T-helper 2 cell (primary cell): ENCODE data around the gene TMEM222.

ENCODE experiments used
- DNase-seq, 5 experiments: peaks; one replicate each; pipeline versions ENCODE4 v3.0.0 to v3.0.0-alpha.2; 2012 to 2022

The TMEM222 gene

GRCh38 chr1:27360159-27361043, 38.4 kb downstream of the TMEM222 start:
- peak; percentile 20 to 49 (median 39) for DNase-seq

DNA sequence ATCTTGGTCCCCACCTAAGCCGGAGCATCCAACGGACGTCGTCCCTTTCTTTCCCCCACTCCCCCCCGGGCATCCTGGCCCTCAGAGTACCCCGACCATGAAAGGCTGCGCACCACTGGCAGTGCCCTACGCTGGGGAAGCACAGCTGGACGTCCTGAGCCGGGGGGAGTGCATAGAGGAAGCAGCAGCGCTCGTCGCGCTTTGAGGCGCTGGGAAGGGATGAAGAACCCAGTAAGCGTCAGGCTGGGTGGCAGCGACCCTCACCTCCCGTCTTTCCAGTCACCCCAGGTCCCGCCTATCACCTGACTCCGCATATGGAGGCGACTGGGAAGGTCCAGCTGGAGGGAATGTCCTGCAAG, 39.1 kb downstream of the TMEM222 start:
- no peak for DNase-seq

GRCh38 chr1:27361553-27361952, 39.6 kb downstream of the TMEM222 start:
- no peak for DNase-seq

DNA sequence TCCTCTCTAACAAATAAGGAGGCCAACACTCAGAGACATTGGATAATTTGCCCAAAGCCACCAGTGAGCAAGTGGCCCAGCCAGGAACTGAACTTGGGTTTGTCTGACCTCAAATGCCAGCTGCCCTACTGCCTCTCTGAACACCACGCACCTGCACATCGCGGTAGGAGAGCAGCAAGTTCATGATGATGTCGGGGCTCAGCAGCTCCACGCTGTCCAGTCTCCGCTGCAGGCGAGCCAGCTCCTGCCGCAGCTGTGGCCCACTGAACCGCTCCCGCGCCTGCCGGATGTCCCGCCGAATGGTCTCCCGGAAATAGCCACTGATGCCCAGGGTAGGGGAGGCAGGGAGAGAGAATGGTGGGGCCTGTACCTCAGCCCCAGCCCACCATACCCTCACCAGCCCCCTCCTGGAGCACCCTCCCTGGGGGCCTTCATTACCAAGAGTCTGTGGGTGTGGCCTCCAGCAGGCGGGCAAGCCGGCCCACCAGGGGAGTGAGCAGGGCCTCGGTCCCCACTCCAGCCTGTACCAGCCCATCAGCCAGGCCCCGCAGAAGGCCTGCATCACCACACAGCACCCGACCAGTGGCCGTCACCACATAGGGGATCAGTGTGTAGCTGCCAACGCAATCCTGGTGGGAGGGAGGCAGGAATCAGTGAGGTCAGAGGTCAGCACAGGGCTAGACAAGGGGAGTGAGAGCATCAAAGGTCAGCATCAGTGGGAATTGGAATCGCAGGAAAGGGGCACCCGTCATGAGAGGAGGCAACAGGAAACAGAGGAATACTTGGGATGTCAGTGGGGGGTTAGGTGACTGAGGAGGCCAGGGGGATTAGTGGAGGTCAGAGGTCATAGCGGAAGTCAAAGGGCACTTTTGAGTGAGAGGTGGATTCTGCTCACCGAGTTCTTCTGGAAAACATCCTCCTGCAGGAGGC, 42.1 kb downstream of the TMEM222 start:
- no peak for DNase-seq

GRCh38 chr1:27364696-27365371, 42.9 kb downstream of the TMEM222 start:
- DNase-seq = no peak

- DNase-seq = peak; percentile 50 to 75 (median 68)
These were observed 43.6 kb downstream of the TMEM222 start for GRCh38 chr1:27365372-27366112.

DNA sequence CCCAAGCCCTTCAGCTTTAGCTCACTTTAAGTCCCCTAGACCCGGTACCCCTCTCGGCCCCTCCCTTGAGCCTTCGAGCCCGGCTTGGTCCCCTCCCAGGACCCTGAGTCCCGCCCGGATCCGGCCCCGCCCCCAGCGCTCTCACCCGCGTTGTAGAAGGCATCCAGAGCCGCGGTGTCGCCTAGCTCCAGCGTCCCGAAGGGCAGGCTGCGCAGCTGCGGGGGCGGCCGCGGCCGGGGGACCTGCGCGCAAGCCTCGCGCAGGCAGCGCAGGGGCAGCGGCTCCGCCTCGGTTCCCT, 44.1 kb downstream of the TMEM222 start:
- DNase-seq = peak; percentile 36 to 71 (median 66)

DNA sequence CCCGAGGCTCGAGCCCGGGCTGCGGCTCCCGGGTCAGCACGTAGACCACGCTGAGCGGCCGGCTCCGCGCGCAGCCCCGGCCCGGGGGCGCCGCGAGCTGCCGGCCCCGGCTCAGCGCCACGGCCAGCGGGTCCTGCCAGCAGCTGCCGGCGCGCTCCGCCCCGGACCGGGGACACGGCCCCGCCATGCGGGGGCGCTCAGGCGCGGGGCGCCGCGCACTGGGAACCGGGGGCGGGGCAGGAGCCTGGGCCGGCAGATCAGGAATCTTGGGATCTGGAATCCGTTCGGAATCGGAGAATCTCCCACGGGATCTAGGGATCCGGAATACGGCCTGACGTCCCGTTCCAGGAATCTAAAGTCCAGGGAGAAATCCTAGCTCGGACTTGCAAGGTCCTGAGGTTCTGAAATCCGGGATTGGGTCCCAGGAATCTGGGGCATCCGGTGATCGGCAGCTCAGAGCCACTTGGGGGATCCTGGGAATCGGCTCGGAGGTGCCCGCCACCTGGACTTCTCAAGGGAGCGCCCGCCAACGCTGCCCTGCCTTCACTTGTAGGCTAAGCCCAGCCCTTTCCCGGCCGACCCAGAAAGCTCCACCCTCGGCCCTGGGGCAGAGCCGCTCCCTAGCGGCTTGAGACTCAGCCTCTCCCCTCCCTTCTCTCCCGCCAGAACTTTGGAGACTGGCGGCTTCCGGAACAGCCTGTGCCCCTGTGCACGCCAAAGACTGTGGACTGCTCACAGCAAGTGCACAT, 44.6 kb downstream of the TMEM222 start, which contains the start of gene MAP3K6:
MAP3K6 (minus strand) TSS at position 551 of the 749 bp plus-strand sequence; CDS start at position 187, 364 bp downstream.
- peak in 1 of 5 experiments; percentile 24 for DNase-seq

GRCh38 chr1:27367160-27367650, 45.2 kb downstream of the TMEM222 start:
- DNase-seq = no peak

GRCh38 chr1:27368869-27369582, 47.1 kb downstream of the TMEM222 start:
- DNase-seq = no peak

DNA sequence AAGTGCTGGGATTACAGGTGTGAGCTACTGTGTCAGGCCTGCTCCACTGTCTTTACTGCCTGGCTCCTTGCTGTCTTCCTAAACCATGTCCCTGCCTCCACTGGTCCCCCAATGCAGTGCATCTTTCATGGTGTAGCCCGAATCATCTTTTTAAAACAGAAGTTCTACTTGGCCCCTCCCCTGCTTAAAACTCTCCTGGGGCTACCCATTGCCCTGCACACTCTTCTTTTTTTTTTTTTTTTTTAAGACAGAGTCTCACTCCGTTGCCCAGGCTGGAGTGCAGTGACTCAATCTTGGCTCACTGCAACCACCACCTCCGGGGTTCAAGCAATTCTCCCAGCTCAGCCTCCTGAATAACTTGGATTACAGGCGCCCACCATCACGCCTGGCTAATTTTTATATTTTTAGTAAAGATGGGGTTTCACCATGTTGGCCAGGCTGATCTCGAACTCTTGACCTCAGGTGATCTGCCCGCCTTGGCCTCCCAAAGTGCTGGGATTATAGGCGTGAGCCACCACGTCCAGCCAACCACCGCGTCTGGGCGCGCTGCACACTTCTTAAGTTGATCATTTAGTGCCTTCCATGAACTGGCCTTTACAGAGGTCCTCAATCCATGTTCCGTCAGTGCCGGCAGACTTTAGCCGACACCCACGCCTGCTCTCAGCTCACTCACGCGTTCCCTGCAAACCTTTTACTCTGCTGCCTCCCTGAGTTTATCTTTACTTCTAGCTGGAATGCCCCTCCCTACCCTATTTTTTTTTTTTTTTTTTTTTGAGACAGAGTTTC, 50.3 kb downstream of the TMEM222 start:
- DNase-seq = no peak

DNA sequence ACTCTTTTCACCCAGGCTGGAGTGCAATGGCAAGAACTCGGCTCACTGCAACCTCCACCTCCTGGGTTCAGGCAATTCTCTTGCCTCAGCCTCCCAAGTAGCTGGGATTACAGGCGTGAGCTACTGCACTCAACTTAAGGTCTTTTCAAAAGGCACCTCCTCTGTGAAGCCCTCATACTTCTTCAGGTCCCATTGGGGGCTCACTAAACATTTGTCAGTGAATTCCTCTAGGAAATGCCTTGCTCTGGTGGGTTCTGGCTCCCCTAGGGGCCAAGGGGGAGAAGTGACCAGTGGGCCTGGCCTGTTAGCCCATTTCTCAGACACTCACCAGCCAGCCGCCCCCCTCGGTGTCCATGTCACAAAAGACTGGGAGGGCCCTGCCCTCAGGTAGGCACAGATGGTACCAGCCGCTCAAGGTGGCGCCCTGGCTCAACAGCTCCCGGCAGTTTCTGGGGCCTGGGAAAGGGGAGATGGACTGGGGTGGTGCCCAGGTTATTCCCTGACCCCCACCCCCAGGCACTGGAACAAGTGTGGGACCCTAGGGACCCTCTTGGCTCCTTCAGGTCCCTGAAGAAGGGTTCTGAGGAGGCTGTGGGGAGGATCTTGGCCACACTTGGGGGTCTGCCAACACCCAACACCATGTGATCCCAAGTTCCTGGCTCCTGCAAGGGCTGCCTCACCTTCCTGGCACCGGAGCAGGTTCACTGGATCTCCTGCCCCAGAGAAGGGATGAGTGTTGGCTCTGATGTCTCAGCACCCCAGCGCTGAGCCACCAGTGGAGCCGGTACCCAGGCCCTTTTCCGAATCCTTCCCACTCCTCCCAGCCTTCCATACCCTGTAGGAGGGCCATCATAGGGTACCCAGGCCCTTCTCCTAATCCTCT, 51.1 kb downstream of the TMEM222 start:
- no peak for DNase-seq

GRCh38 chr1:27374362-27375086, 52.6 kb downstream of the TMEM222 start, which contains the start of gene FCN3:
Gene FCN3 (minus strand): TSS chr1:27374824. CDS start chr1:27374818, 6 bp downstream.
- DNase-seq = no peak

DNA sequence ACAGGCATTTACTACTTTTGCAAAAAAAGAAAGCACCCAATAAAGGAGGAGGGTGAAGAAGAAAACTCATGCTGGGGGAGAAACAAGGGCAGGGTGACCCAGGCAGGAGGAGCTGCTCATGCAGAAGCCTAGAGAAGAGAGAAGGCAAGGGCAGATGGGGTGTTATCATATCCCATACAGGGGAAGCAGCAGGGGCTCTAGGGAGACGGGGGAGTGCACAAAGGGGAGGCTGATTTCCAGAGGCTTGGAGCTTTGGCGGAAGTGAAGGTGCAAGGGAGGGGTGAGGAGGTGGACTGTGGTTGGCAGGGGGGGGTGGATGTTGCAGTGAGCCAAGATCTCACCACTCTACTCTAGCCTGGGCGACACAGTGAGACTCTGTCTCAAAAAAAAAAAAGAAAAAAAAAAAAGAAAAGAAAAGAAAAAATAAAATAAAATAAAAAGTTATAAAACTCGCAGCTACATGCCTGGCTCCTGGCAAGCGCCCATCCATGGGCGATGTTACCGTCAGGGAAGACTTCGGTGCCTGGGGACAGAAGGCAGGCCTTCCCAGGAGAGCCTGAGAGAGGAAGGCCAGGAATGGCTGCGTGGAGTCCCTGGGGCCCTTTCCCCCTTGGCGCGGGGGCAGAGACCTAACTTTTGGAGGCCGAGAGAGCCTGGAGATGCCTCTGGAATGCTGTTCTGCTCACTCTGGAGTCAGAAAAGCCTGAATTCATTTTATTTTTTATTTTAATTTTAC, 56.0 kb downstream of the TMEM222 start:
- no peak for DNase-seq

DNA sequence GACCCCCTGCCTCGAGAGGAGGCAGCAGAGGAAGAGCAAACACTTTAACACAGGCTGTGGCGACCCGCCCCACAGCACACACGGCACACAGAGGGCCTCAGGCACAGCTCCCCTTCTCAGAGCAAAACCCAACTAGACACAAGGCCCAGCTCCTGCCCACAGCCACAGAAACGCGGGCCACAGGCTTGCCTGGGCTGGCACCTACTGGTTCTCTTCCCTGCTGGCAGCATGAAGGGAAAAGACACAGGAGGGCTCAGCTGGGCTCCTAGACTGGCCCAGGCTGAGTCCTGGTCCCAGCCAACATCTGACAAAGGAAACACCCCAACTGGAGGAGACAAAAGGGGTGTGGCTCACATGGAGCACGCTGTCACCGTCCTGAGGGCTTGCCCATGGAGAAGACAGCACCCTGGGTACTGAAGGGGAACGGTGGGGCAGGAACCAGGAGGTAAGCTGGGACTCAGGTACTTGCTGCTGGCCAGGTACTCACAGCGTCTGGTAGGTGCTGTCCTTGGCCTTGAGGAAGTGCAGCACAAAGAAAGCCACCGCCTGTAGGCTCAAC, 57.7 kb downstream of the TMEM222 start:
- DNase-seq = no peak

GRCh38 chr1:27380224-27380623, 58.3 kb downstream of the TMEM222 start:
- no peak for DNase-seq
